ENCODE results near the gene SLC34A3.

SLC34A3 gene

DNA sequence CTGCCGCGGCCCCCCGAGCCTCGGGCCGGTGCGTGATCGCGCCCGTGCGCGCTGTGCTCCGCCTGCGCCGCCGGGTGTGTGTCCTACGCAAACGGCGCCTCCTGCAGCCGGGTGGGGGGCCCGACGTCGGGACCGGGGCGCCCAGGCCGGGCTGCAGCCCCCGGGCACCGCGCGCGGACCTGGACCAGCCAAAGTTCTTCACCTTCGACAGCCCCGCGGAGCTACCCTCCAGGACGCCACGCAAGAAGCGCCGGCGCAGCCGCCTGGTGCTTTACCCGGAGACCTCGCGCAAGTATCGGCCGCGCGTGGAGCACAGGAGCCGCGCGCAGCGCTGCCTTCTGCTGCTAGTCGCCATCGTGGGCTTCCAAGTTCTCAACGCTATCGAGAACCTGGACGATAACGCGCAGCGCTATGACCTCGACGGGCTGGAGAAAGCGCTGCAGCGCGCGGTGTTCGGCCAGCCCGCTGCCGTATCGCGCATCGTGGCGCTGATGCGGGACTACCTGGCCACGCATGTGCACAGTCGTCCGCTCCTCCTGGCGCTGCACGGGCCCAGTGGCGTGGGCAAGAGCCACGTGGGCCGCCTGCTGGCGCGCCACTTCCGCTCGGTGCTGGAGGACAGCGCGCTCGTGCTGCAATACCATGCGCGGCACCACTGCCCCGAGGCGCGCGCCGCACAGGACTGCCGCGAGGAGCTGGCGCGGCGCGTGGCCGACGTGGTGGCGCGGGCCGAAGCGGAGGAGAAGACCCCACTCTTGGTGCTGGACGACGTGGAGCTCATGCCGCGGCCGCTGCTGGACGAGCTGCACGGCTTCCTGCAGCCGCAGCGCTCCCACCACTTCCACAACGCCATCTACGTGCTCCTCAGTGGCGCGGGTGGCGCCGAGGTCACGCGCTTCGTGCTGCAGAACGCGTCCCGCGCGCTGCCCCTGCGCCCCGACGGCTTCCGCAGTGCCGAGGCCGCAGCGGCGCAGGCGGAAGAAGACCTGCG, 48.3 kb downstream of the SLC34A3 start:
- no peak for DNase-seq

DNA sequence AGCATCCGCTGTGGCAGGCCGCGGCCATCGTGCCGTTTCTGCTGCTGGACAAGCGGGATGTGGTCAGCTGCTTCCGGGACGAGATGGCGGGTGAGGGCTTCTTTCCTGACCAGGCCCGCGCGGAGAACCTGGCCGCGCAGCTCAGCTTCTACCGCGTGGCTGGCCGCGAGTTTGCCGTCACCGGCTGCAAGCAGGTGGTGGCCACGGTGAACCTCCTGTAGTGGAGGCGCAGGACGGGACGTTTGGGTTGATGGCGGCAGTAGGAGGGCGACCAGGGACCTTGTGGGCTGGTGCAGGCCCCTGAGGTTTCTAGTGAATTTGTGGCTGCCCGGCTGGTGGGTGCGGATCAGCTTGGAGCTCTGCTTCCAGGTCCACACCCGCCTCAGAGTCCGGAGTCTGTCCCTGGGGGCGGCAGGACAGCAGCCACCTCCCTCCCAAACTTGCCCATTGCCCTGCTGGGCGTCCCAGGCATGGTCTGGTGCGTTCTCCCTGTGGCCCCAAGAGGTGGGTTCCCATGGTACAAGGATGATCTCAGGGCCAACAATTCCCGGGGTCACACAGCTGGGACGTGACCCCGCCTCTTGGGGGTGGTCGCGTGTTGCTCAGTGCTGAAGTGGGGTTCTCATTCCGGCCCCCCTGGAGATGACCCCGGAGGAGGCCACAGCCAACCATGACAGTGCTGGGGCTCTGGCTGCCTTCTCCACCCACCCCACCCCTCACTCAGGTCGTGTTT, 49.2 kb downstream of the SLC34A3 start:
- no peak for DNase-seq

DNA sequence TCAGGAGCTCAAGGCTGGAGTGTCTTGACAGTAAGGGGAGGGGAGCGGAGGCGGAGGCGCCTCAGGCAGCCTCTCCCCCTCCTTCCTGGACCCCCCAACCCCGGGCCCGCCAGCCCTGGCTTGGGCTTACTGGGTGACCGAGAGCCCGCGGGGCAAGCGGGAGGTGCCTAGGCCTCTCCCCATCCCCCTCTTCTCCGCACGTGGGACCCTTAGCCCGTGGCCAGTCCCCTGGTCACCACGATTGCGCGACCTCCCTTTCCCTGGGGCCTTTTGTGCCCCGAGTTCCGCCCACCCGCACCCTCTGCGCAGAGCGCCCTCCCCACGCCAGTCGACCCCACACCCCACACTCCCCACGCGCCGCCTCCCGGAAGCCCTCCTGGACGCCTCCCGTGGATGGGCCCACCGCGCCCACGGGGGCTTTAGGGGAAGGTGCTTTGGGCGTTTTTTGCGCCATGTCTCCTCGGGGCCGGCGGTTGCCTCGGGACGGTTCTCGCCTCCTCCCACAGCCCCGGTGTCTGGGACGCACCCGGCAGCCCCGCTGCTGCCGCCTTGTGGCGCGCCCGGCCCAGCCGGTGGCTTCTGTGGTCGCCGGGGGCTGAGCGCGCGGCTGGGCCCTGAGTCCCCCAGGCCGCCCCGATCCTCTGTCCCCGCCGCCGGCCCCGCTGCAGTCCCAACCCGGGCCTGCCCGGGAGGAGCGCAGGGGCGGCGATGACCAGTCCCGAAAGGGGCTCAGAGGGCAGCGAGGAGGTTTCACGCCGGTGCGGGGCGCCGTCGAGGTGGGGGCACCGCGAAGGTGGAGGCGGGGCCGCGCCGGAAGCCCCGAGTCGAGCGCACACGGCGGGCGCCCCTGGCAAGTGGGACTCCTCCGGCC, 50.0 kb downstream of the SLC34A3 start:
- no peak for DNase-seq

DNA sequence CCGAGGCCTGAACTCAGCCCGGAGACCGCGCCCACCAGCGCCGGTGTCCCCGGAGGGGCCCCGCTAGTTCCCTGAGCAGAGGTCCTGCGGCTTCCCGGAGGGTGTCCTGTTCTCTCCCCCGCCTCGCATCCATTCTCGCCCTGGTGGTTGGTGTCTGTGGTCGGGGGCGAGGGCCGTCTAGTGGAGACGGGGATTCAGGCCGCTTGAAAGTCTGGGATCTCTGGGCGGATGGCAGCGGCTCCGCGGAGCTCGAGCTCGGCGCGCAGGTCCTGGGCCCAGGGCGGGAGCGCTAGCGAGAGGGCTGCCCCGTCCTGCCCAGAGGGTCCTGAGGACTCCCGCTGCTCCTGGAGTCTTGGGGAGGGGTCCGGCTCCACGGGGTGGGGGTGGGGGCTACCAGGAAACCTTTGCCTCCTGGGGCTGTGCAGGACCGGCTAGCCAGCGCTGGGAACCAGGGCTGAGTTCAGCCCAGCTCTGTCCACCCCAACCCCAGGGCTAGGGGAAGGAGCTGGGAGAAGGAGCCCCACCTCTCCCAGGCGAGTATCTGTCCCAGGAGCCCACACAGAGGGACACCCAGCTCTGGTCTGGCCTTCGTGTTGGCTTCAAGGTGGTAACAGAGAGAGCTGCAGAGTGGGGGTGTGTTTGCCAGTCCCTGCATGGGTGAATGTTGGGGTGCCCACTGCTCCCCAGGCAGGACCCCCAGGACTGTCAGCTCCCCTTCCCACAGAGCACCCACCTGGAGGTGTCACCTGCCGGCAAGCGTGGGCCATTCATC, 50.8 kb downstream of the SLC34A3 start:
- DNase-seq, result no peak

All from NCI-H1436 (cell line).